ENCODE measurements around the gene ADAM17. TPM values are rescaled to one million over a fixed set of nuclear protein-coding genes. Genes with fewer than 3 reads are reported as not detected.
A peak's percentile ranks its signal among the peaks of the same experiment; 100 is the strongest.

The ADAM17 gene
- total and polyA plus RNA-seq, 8 donors: 40.7 to 55.8 (median 43.9) TPM

GRCh38 chr2:9494081-9494480 is 61.5 kb downstream of the ADAM17 start:
- DNase-seq (no peak), ATAC-seq (no peak)
- Histone ChIP-seq H3K36me3 (peaks cover 6 to 100% of the 10 kb centered on the region in 2 donors), H3K9me3 (no peaks in the 10 kb centered on the region), H3K4me3 (no peak overlapping the region), H3K4me1 (no peaks in the 10 kb centered on the region), H3K27me3 (no peaks in the 10 kb centered on the region), H3K27ac (no peak overlapping the region)
- no peak for TF ChIP-seq CTCF (IDR thresholded peaks at IDR 0.05)
- intact Hi-C loops (cut with DNase I): no loop called here

DNA sequence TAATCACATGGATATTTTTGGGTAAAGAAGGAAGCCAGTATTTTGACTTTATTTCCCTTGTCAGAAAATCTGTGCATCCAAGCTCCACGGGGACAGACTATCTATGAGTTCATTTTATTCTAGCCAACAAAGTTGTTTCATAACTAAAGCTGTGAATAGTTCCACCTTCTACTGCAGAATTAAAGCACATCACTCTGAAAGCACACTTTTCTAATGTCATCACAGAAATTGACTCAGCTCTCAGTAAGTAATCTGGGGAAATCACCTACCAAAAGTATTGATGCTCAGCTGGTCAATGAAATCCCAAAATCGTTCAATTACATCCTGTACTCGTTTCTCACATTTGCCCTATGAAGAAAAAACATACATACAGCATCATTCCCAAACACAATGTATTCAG is 62.2 kb downstream of the ADAM17 start:
- H3K27ac ChIP-seq: no peak overlapping the region
- DNase-seq (no peak), ATAC-seq (no peak)
- H3K4me3 ChIP-seq: no peak overlapping the region
- H3K36me3 ChIP-seq: peaks cover 6 to 100% of the 10 kb centered on the region in 2 donors
- no peaks in the 10 kb centered on the region for H3K9me3 ChIP-seq
- peaks cover 0 to 4% of the 10 kb centered on the region in 2 donors for H3K4me1 ChIP-seq
- intact Hi-C loops (cut with DNase I): no loop called here
- TF ChIP-seq CTCF (IDR thresholded peaks at IDR 0.05): no peak
- no peaks in the 10 kb centered on the region for H3K27me3 ChIP-seq

- H3K27me3 ChIP-seq: no peaks in the 10 kb centered on the region
- H3K27ac ChIP-seq: no peak overlapping the region
- ATAC-seq (peak; percentile 85), DNase-seq (no peak)
- H3K36me3 ChIP-seq: peaks cover 6 to 100% of the 10 kb centered on the region in 2 donors
- H3K4me1 ChIP-seq: peaks cover 0 to 4% of the 10 kb centered on the region in 2 donors
- intact Hi-C loops (cut with DNase I): no loop called here
- no peaks in the 10 kb centered on the region for H3K9me3 ChIP-seq
- TF ChIP-seq CTCF (IDR thresholded peaks at IDR 0.05): no peak
- H3K4me3 ChIP-seq: no peak overlapping the region
Observed at GRCh38 chr2:9492927-9493326, 62.7 kb downstream of the ADAM17 start.

DNA sequence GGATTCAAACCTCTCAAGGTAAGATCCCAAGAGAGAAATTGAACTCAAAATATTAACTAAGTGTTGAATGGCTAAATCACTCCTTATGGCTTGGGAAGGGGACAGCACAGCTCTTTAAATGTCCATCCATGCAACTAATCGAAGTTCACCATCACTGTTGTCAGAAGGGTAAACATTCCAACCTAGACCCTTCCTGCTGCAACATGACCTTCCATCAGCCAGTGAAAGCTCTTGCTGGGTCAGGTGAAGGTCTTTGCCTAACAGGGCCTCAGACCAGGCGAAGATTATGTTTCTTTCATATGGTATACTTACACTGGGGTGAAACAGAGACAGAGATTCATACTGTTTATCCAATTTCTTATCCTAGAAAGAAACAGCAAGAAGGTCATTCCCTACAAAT is 64.8 kb downstream of the ADAM17 start:
- no peaks in the 10 kb centered on the region for H3K27me3 ChIP-seq
- TF ChIP-seq CTCF (IDR thresholded peaks at IDR 0.05): no peak
- no peak overlapping the region for H3K4me3 ChIP-seq
- no peak for ATAC-seq
- H3K27ac ChIP-seq: no peak overlapping the region
- intact Hi-C loops (cut with DNase I): no loop called here
- peaks cover 0 to 4% of the 10 kb centered on the region in 2 donors for H3K4me1 ChIP-seq
- DNase-seq: no peak
- peaks cover 6 to 100% of the 10 kb centered on the region in 2 donors for H3K36me3 ChIP-seq
- H3K9me3 ChIP-seq: no peaks in the 10 kb centered on the region

- no peak for TF ChIP-seq CTCF (IDR thresholded peaks at IDR 0.05)
- Histone ChIP-seq H3K9me3 (no peaks in the 10 kb centered on the region), H3K36me3 (peaks cover 11 to 100% of the 10 kb centered on the region in 2 donors), H3K4me1 (peaks cover 0 to 4% of the 10 kb centered on the region in 2 donors), H3K4me3 (no peak overlapping the region), H3K27me3 (no peaks in the 10 kb centered on the region), H3K27ac (no peak overlapping the region)
- no peak for DNase-seq
- ATAC-seq: peak; percentile 38
- intact Hi-C loops (cut with DNase I): no loop called here
Observed at GRCh38 chr2:9488583-9489547, 66.8 kb downstream of the ADAM17 start.

All from left lung (tissue), 10 donors.